Measurements from ENCODE around the gene FGF1. TPM values are rescaled to one million over a fixed set of nuclear protein-coding genes. Genes with fewer than 3 reads are reported as not detected.
A peak's percentile ranks its signal among the peaks of the same experiment; 100 is the strongest.

The FGF1 gene
- total and polyA plus RNA-seq, 4 donors: 25.6 to 57.7 (median 39.2) TPM

DNA sequence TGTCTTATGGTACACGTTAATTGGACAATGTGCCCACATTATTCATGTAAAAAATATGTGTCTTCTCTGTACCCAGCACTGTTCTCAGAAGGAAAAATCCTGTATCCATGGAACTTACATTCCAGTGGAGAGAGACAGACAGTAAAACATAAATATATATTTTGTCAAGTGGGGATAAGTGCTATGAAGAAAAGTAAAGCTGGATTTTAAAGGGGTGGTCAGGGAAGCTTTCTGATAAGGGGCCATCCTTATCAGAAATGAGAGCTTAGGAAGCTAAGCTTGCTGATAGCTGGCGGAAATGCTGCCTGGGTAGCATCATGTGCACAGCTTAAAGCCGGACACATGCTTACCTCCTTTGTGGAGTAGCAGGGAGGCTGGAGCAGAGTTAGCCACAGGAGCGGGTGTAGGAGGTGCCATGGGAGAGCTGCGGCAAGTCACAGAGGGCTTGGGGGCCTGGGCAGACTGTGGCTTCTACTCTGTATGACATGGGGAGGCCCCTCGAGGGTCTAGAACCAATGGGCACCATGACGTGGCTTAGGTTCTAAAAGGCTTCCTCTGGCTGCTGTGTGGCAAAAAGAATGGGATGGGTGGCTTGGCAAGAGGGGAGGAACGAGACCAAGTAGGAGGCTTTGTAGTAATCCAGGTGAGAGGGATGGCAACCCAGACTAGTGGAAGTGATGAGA lies 141.7 kb downstream of the FGF1 start:
- no peak for DNase-seq (ENCODE audit: low read depth in 4 of 6, low spot score in 6 of 6)
- Histone ChIP-seq H3K4me3 (ENCODE audit: low read depth, low read length) (no peak overlapping the region), H3K36me3 (ENCODE audit: control insufficient read depth, insufficient read depth, low read length) (no peaks in the 10 kb centered on the region), H3K9me3 (ENCODE audit: control insufficient read depth, insufficient read depth, low read length) (no peaks in the 10 kb centered on the region), H3K4me1 (ENCODE audit: control insufficient read depth, insufficient read depth, low read length) (peaks cover 7% of the 10 kb centered on the region), H3K27ac (ENCODE audit: low read depth, low read length) (no peak overlapping the region), H3K27me3 (ENCODE audit: control insufficient read depth, insufficient read depth, low read length) (no peaks in the 10 kb centered on the region)
- 93% methylated on average over 7 of the region's 8 CpGs for WGBS (ENCODE audit: insufficient coverage)

DNA sequence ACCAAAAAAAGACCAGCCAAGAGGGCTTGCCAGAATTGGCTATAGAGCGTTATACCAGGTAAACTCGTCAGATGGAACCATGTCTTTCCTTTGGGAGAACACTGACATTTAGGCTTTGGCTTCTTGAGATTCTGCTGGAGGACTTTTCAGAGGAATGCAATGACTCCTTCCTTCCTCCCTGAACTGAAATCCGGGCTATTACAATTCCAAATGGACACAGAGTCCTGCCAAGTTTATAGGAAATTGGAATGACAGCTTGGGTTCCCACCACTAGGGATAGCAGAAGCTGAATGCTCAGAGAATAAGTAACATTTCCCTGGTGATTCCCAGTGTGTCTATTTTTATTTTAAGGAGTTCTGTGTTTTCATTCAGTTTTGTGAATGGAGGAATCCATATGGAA lies 143.0 kb downstream of the FGF1 start:
- H3K36me3 ChIP-seq (ENCODE audit: control insufficient read depth, insufficient read depth, low read length): no peaks in the 10 kb centered on the region
- no peaks in the 10 kb centered on the region for H3K9me3 ChIP-seq (ENCODE audit: control insufficient read depth, insufficient read depth, low read length)
- DNase-seq (ENCODE audit: low read depth in 4 of 6, low spot score in 6 of 6): peak in 1 of 6 donors; percentile 62
- 86% methylated on average over 2 of the region's 3 CpGs for WGBS (ENCODE audit: insufficient coverage)
- no peaks in the 10 kb centered on the region for H3K27me3 ChIP-seq (ENCODE audit: control insufficient read depth, insufficient read depth, low read length)
- H3K4me3 ChIP-seq (ENCODE audit: low read depth, low read length): no peak overlapping the region
- peaks cover 3% of the 10 kb centered on the region for H3K4me1 ChIP-seq (ENCODE audit: control insufficient read depth, insufficient read depth, low read length)
- peak overlapping the region; percentile 12 for H3K27ac ChIP-seq (ENCODE audit: low read depth, low read length)

Other genes starting within 250 kb of the FGF1 start
- 10 to 100 TPM; 22.7 to 39.7 TPM for gene ARHGAP26, start 84.3 kb upstream of the FGF1 start, total RNA-seq
- gene ARHGAP26, start 84.3 kb upstream of the FGF1 start, polyA plus RNA-seq (ENCODE audit: insufficient read length in 2 of 2): 10 to 100 TPM; 21.9 to 22.1 TPM